Trophoblast cell (in vitro differentiated cells and primary cell): Measurements from ENCODE around the gene FSTL4.

Source experiments
- DNase-seq, 2 donors: peaks; one replicate each; pipeline ENCODE4 v3.0.0-alpha.2; 2016
- H2AFZ ChIP-seq: 2 replicates; pipeline ENCODE4 v1.6.1; 2013; ENCODE audit warnings: low read length, moderate library complexity, mild to moderate bottlenecking; ENCODE audit not compliant: insufficient read depth, poor library complexity
- H2AK5ac ChIP-seq: 2 replicates; pipeline ENCODE4 v1.6.1; 2013; ENCODE audit warnings: mild to moderate bottlenecking, low read length
- H2BK120ac ChIP-seq: 2 replicates; pipeline ENCODE4 v1.6.1; 2013; ENCODE audit warnings: low read length, mild to moderate bottlenecking, moderate library complexity; ENCODE audit not compliant: insufficient read depth, poor library complexity
- H2BK12ac ChIP-seq: 2 replicates; pipeline ENCODE4 v1.6.1; 2013; ENCODE audit warnings: mild to moderate bottlenecking, low read length, moderate library complexity
- H2BK5ac ChIP-seq: 2 replicates; pipeline ENCODE4 v1.6.1; 2013; ENCODE audit warnings: low read length, low read depth, moderate library complexity, mild to moderate bottlenecking; ENCODE audit not compliant: poor library complexity
- H3K14ac ChIP-seq: 2 replicates; pipeline ENCODE4 v1.6.1; 2013; ENCODE audit warnings: mild to moderate bottlenecking, low read length
- H3K18ac ChIP-seq: 2 replicates; pipeline ENCODE4 v1.6.1; 2013; ENCODE audit warnings: mild to moderate bottlenecking, low read length
- H3K23ac ChIP-seq: 2 replicates; pipeline ENCODE4 v1.6.1; 2013; ENCODE audit warnings: low read length
- H3K27ac ChIP-seq: 2 replicates; pipeline ENCODE4 v1.5.1; 2013; ENCODE audit warnings: low read depth, mild to moderate bottlenecking, inconsistent platforms, low read length, moderate library complexity
- H3K27me3 ChIP-seq: 2 replicates; pipeline ENCODE4 v1.6.1; 2013; ENCODE audit warnings: inconsistent platforms, mild to moderate bottlenecking, low read length, moderate library complexity; ENCODE audit not compliant: insufficient read depth
- H3K36me3 ChIP-seq, 2 experiments: 1 replicate in 1 of 2; 2 replicates in 1 of 2; pipeline ENCODE4 v1.6.1; 2013; ENCODE audit warnings: low read length in 2 of 2, mild to moderate bottlenecking in 2 of 2, moderate library complexity in 1 of 2; ENCODE audit not compliant: insufficient read depth in 2 of 2, control insufficient read depth in 1 of 2
- H3K4ac ChIP-seq: 2 replicates; pipeline ENCODE4 v1.6.1; 2013; ENCODE audit warnings: low read depth, mild to moderate bottlenecking, low read length, moderate library complexity
- H3K4me1 ChIP-seq, 2 experiments: 1 replicate in 1 of 2; 2 replicates in 1 of 2; pipeline ENCODE4 v1.6.1; 2013; ENCODE audit warnings: low read length in 2 of 2, mild to moderate bottlenecking in 2 of 2, moderate library complexity in 1 of 2; ENCODE audit not compliant: insufficient read depth in 2 of 2, control insufficient read depth in 1 of 2
- H3K4me2 ChIP-seq: 2 replicates; pipeline ENCODE4 v1.6.1; 2013; ENCODE audit warnings: inconsistent platforms, mild to moderate bottlenecking, low read length, moderate library complexity
- H3K4me3 ChIP-seq: 2 replicates; pipeline ENCODE4 v1.5.1; 2013; ENCODE audit warnings: mild to moderate bottlenecking, low read depth, low read length, inconsistent platforms
- H3K79me1 ChIP-seq: one replicate; pipeline ENCODE4 v1.6.1; 2013; ENCODE audit warnings: low read length
- H3K79me2 ChIP-seq: 2 replicates; pipeline ENCODE4 v1.6.1; 2013; ENCODE audit warnings: low read length, mild to moderate bottlenecking; ENCODE audit not compliant: control insufficient read depth, insufficient read depth, poor library complexity
- H3K9ac ChIP-seq: 2 replicates; pipeline ENCODE4 v1.6.1; 2013; ENCODE audit warnings: mild to moderate bottlenecking, low read length
- H3K9me3 ChIP-seq: 2 replicates; pipeline ENCODE4 v1.6.1; 2013; ENCODE audit warnings: low read depth, mild to moderate bottlenecking, control low read depth, inconsistent platforms, low read length; ENCODE audit not compliant: insufficient read depth
- H4K12ac ChIP-seq: 2 replicates; pipeline ENCODE4 v1.6.1; 2013; ENCODE audit warnings: low read depth, mild to moderate bottlenecking, low read length, moderate library complexity
- H4K8ac ChIP-seq: 2 replicates; pipeline ENCODE4 v1.6.1; 2013; ENCODE audit warnings: low read depth, mild to moderate bottlenecking, low read length, moderate library complexity
- H4K91ac ChIP-seq: one replicate; pipeline ENCODE4 v1.6.1; 2013; ENCODE audit warnings: low read depth, mild to moderate bottlenecking, low read length, moderate library complexity
- WGBS: extraction: QIAGEN DNeasy Blood & Tissue Kit; methylation state at CpG from one replicate; pipeline ENCODE4 v1.1.7; 2013; ENCODE audit warnings: missing lambda C conversion rate; ENCODE audit not compliant: insufficient read length, insufficient coverage; ENCODE audit errors: extremely low coverage; 5-methylcytosine and 5-hydroxymethylcytosine counted together

The FSTL4 gene

GRCh38 chr5:133412661-133413060 is 199.7 kb downstream of the FSTL4 start:
- H3K4me2 ChIP-seq = no peak overlapping the region

DNA sequence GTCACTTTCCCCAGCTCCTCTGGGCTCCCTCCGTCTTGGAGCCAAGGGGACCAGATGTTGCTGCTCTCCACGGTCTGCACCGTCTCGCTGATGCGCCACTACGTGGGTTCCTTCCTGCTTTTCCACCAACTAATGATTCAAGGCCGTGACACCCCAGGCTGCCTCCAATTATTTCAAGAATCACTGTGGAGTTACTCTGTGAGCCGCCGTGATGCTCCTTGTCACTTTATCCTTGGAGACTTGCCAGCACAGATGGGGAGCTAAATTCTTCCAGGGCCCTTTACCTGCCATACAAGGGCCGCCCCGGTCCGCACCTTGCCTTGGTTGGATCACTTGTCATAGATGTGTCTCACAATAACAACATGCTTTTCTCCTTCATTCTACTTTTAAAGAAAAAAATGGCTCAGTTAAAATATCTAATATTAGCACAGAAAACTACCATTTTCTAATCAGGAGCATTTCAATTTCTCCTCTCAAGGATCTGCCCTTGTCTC is 202.0 kb downstream of the FSTL4 start:
- no CpG with 5 or more reads among the region's 12 CpGs for WGBS
- no peak for DNase-seq
- H2BK12ac ChIP-seq = no peak overlapping the region

More at GRCh38 chr5:133412661-133413060, 199.7 kb downstream of the FSTL4 start:
- H3K79me2 ChIP-seq = no peaks in the 10 kb centered on the region
- H3K4ac ChIP-seq = no peak overlapping the region
- no peak overlapping the region for H3K27ac ChIP-seq
- H2AK5ac ChIP-seq = no peak overlapping the region
- H4K12ac ChIP-seq = no peak overlapping the region
- DNase-seq = no peak
- no peaks in the 10 kb centered on the region for H3K4me1 ChIP-seq
- H2BK12ac ChIP-seq = no peak overlapping the region
- H3K27me3 ChIP-seq = no peaks in the 10 kb centered on the region
- no peak overlapping the region for H3K9ac ChIP-seq
- H2BK5ac ChIP-seq = no peak overlapping the region
- no peak overlapping the region for H3K23ac ChIP-seq
- no peak overlapping the region for H4K8ac ChIP-seq
- no peak overlapping the region for H3K14ac ChIP-seq
- no peak overlapping the region for H2BK120ac ChIP-seq
- no peak overlapping the region for H4K91ac ChIP-seq
- H2AFZ ChIP-seq = no peak overlapping the region
- H3K79me1 ChIP-seq = no peaks in the 10 kb centered on the region
- H3K4me3 ChIP-seq = no peak overlapping the region
- WGBS = no CpG with 5 or more reads among the region's 2 CpGs
- no peaks in the 10 kb centered on the region for H3K9me3 ChIP-seq
- no peak overlapping the region for H3K18ac ChIP-seq
- no peaks in the 10 kb centered on the region for H3K36me3 ChIP-seq

DNA sequence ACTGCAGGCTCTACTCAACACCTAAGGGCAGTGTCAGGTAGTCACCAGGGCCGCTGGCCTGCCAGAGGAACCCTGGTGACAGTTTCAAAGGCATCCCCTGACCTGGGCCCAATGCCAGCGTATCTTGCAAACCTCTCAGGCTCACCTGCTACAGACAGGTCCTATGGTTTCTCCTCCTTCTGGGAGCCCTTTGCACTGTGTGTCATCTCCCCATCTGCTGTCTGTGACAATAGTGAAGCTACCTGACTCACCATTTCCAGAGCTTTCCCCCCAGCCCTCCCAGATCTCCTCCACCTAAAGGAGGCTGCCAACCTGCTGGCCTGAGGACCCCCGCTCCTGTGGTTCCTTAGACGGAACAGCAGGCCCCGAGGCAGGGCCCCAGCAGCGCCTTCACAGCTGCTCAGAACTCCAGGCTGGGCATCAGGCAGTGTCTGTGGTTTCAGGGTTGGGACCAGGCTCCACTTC is 203.1 kb downstream of the FSTL4 start:
- H2AK5ac ChIP-seq = no peak overlapping the region
- no peak overlapping the region for H4K8ac ChIP-seq
- no peak overlapping the region for H3K4me3 ChIP-seq
- H3K79me2 ChIP-seq = no peaks in the 10 kb centered on the region
- H3K4me1 ChIP-seq = no peaks in the 10 kb centered on the region
- no peak overlapping the region for H4K12ac ChIP-seq
- H4K91ac ChIP-seq = no peak overlapping the region
- no peak for DNase-seq
- no peak overlapping the region for H3K27ac ChIP-seq
- no peak overlapping the region for H3K23ac ChIP-seq
- H2AFZ ChIP-seq = no peak overlapping the region
- H2BK12ac ChIP-seq = no peak overlapping the region
- no peak overlapping the region for H2BK120ac ChIP-seq
- H3K9ac ChIP-seq = no peak overlapping the region
- WGBS = no CpG with 5 or more reads among the region's 6 CpGs
- no peak overlapping the region for H2BK5ac ChIP-seq
- H3K27me3 ChIP-seq = no peaks in the 10 kb centered on the region
- no peak overlapping the region for H3K4ac ChIP-seq
- H3K9me3 ChIP-seq = peaks cover 3% of the 10 kb centered on the region
- H3K79me1 ChIP-seq = no peaks in the 10 kb centered on the region
- H3K18ac ChIP-seq = no peak overlapping the region
- no peak overlapping the region for H3K14ac ChIP-seq
- no peaks in the 10 kb centered on the region for H3K36me3 ChIP-seq
- H3K4me2 ChIP-seq = no peak overlapping the region

More for the DNA sequence above, 202.0 kb downstream of the FSTL4 start:
- Histone ChIP-seq H4K91ac (no peak overlapping the region), H3K9ac (no peak overlapping the region), H3K23ac (no peak overlapping the region), H3K27ac (no peak overlapping the region), H2AK5ac (no peak overlapping the region), H3K79me1 (no peaks in the 10 kb centered on the region), H4K12ac (no peak overlapping the region), H3K79me2 (no peaks in the 10 kb centered on the region), H3K18ac (no peak overlapping the region), H2BK120ac (no peak overlapping the region), H3K9me3 (peaks cover under 1% of the 10 kb centered on the region), H3K4me1 (no peaks in the 10 kb centered on the region), H2AFZ (no peak overlapping the region), H3K36me3 (no peaks in the 10 kb centered on the region), H3K14ac (no peak overlapping the region), H2BK5ac (no peak overlapping the region), H3K4me3 (no peak overlapping the region), H3K4me2 (no peak overlapping the region), H4K8ac (no peak overlapping the region), H3K27me3 (no peaks in the 10 kb centered on the region), H3K4ac (no peak overlapping the region)

DNA sequence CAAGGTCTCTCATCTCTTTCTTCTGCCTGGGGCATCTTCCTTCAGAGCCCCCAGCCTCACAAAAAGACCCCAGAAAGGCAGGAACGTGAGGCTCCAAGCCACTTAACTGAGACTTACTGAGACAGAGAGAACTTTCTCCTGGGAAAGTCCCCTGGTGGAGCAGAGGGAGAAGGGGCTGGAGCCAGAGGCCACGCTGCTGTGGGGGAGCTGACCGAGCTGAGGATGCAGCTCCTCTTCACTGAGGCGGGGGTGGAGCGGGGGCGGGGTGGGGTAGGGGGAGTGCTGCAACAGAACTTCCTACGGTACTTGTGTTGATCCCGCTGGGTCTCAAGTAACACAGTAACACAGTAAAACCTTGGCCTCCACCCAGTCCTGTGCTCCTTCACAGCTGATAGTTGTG is 204.0 kb downstream of the FSTL4 start:
- no peak overlapping the region for H2BK12ac ChIP-seq
- H3K4me3 ChIP-seq = no peak overlapping the region
- no peak overlapping the region for H3K23ac ChIP-seq
- H3K18ac ChIP-seq = no peak overlapping the region
- peaks cover 3% of the 10 kb centered on the region for H3K9me3 ChIP-seq
- H3K36me3 ChIP-seq = no peaks in the 10 kb centered on the region
- H4K8ac ChIP-seq = no peak overlapping the region
- H2BK120ac ChIP-seq = no peak overlapping the region
- no peak overlapping the region for H4K91ac ChIP-seq
- no peak overlapping the region for H3K27ac ChIP-seq
- no peak overlapping the region for H2AK5ac ChIP-seq
- no peak overlapping the region for H4K12ac ChIP-seq
- H3K79me2 ChIP-seq = no peaks in the 10 kb centered on the region
- no peak overlapping the region for H3K14ac ChIP-seq
- no peaks in the 10 kb centered on the region for H3K79me1 ChIP-seq
- no peaks in the 10 kb centered on the region for H3K27me3 ChIP-seq
- no peak overlapping the region for H3K9ac ChIP-seq
- DNase-seq = no peak
- no CpG with 5 or more reads among the region's 8 CpGs for WGBS
- H3K4ac ChIP-seq = no peak overlapping the region
- no peak overlapping the region for H3K4me2 ChIP-seq
- no peaks in the 10 kb centered on the region for H3K4me1 ChIP-seq
- no peak overlapping the region for H2BK5ac ChIP-seq
- no peak overlapping the region for H2AFZ ChIP-seq
